Measurements from ENCODE around the gene PLEKHM3. TPM values are rescaled to one million over a fixed set of nuclear protein-coding genes. Genes with fewer than 3 reads are reported as not detected.
A peak's percentile ranks its signal among the peaks of the same experiment; 100 is the strongest.

Gene PLEKHM3
- polyA plus RNA-seq, 4 donors: 0.89 to 12.1 (median 2.1) TPM

GRCh38 chr2:207847098-207847806 is 178.1 kb downstream of the PLEKHM3 start:
- WGBS, 3 donors: 45 to 59% (median 54%) methylated on average over 3 of the region's 3 CpGs
- FAIRE-seq (no peak), DNase-seq (peak; percentile 25 to 46)
- no peaks in the 10 kb centered on the region for H3K9me3 ChIP-seq (ENCODE audit: control insufficient read depth in 2 of 2, insufficient read depth in 1 of 2, low read depth in 1 of 2, low read length in 1 of 2)
- H3K27me3 ChIP-seq (ENCODE audit: control insufficient read depth in 3 of 3, insufficient read depth in 3 of 3, low read length in 3 of 3): no peaks in the 10 kb centered on the region
- peaks cover 2 to 16% (median 7%) of the 10 kb centered on the region in 3 donors for H3K4me1 ChIP-seq (ENCODE audit: control insufficient read depth in 3 of 3, insufficient read depth in 2 of 3, low read depth in 1 of 3, low read length in 2 of 3)
- no peak overlapping the region for H3K4me3 ChIP-seq (ENCODE audit: low read depth in 1 of 3, low read length in 3 of 3)
- H3K36me3 ChIP-seq (ENCODE audit: control insufficient read depth in 3 of 3, insufficient read depth in 2 of 3, low read depth in 1 of 3, low read length in 3 of 3): peaks cover 0 to 3% (median 0%) of the 10 kb centered on the region in 3 donors
- H3K27ac ChIP-seq (ENCODE audit: low read depth in 1 of 3, low read length in 2 of 3): peak overlapping the region in 2 of 3 donors; percentile 55 to 64

- Histone ChIP-seq H3K27me3 (ENCODE audit: control insufficient read depth in 3 of 3, insufficient read depth in 3 of 3, low read length in 3 of 3) (no peaks in the 10 kb centered on the region), H3K27ac (ENCODE audit: low read depth in 1 of 3, low read length in 2 of 3) (no peak overlapping the region), H3K4me1 (ENCODE audit: control insufficient read depth in 3 of 3, insufficient read depth in 2 of 3, low read depth in 1 of 3, low read length in 2 of 3) (peaks cover 2 to 16% (median 7%) of the 10 kb centered on the region in 3 donors), H3K9me3 (ENCODE audit: control insufficient read depth in 2 of 2, insufficient read depth in 1 of 2, low read depth in 1 of 2, low read length in 1 of 2) (no peaks in the 10 kb centered on the region), H3K36me3 (ENCODE audit: control insufficient read depth in 3 of 3, insufficient read depth in 2 of 3, low read depth in 1 of 3, low read length in 3 of 3) (peaks cover 0 to 3% (median 0%) of the 10 kb centered on the region in 3 donors), H3K4me3 (ENCODE audit: low read depth in 1 of 3, low read length in 3 of 3) (no peak overlapping the region)
- no peak for FAIRE-seq
- 41 to 65% (median 57%) methylated on average over 3 of the region's 3 CpGs for WGBS, 3 donors
- DNase-seq: peak; percentile 20 to 32
These were observed 180.0 kb downstream of the PLEKHM3 start for GRCh38 chr2:207845202-207845864.

GRCh38 chr2:207844648-207845047 is 180.7 kb downstream of the PLEKHM3 start:
- peaks cover 0 to 3% (median 0%) of the 10 kb centered on the region in 3 donors for H3K36me3 ChIP-seq (ENCODE audit: control insufficient read depth in 3 of 3, insufficient read depth in 2 of 3, low read depth in 1 of 3, low read length in 3 of 3)
- no peaks in the 10 kb centered on the region for H3K9me3 ChIP-seq (ENCODE audit: control insufficient read depth in 2 of 2, insufficient read depth in 1 of 2, low read depth in 1 of 2, low read length in 1 of 2)
- H3K27ac ChIP-seq (ENCODE audit: low read depth in 1 of 3, low read length in 2 of 3): no peak overlapping the region
- peaks cover 2 to 16% (median 7%) of the 10 kb centered on the region in 3 donors for H3K4me1 ChIP-seq (ENCODE audit: control insufficient read depth in 3 of 3, insufficient read depth in 2 of 3, low read depth in 1 of 3, low read length in 2 of 3)
- no peaks in the 10 kb centered on the region for H3K27me3 ChIP-seq (ENCODE audit: control insufficient read depth in 3 of 3, insufficient read depth in 3 of 3, low read length in 3 of 3)
- WGBS, 3 donors: 52 to 86% (median 73%) methylated on average over 2 of the region's 2 CpGs
- no peak overlapping the region for H3K4me3 ChIP-seq (ENCODE audit: low read depth in 1 of 3, low read length in 3 of 3)
- FAIRE-seq (no peak), DNase-seq (no peak)

DNA sequence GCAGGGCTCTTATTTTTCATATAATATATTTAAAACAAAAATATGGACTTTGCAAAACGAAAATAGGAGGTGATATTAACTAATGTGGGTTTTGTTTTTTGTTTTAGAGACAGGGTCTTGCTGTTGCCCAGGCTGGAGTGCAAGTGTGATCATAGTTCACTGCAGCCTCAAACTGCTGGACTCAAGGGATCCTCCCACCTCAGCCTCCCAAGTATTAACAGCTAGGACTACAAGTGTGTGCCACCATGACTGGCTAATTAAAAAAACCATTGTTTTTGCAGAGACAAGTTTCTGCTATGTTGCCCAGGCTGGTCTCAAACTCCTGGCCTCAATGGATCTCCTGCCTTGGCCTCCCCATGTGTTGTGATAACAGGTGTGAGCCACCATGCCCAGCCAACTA is 185.2 kb downstream of the PLEKHM3 start:
- Histone ChIP-seq H3K4me3 (ENCODE audit: low read depth in 1 of 3, low read length in 3 of 3) (no peak overlapping the region), H3K4me1 (ENCODE audit: control insufficient read depth in 3 of 3, insufficient read depth in 2 of 3, low read depth in 1 of 3, low read length in 2 of 3) (peaks cover 0 to 3% (median 1%) of the 10 kb centered on the region in 3 donors), H3K9me3 (ENCODE audit: control insufficient read depth in 2 of 2, insufficient read depth in 1 of 2, low read depth in 1 of 2, low read length in 1 of 2) (no peaks in the 10 kb centered on the region), H3K36me3 (ENCODE audit: control insufficient read depth in 3 of 3, insufficient read depth in 2 of 3, low read depth in 1 of 3, low read length in 3 of 3) (no peaks in the 10 kb centered on the region), H3K27ac (ENCODE audit: low read depth in 1 of 3, low read length in 2 of 3) (no peak overlapping the region), H3K27me3 (ENCODE audit: control insufficient read depth in 3 of 3, insufficient read depth in 3 of 3, low read length in 3 of 3) (no peaks in the 10 kb centered on the region)
- WGBS, 3 donors: 74 to 86% (median 78%) methylated on average over 1 of the region's 1 CpG
- FAIRE-seq (no peak), DNase-seq (no peak)

- 96 to 98% (median 97%) methylated on average over 3 of the region's 3 CpGs for WGBS, 3 donors
- FAIRE-seq: no peak
- Histone ChIP-seq H3K9me3 (ENCODE audit: control insufficient read depth in 2 of 2, insufficient read depth in 1 of 2, low read depth in 1 of 2, low read length in 1 of 2) (no peaks in the 10 kb centered on the region), H3K4me3 (ENCODE audit: low read depth in 1 of 3, low read length in 3 of 3) (no peak overlapping the region), H3K27me3 (ENCODE audit: control insufficient read depth in 3 of 3, insufficient read depth in 3 of 3, low read length in 3 of 3) (no peaks in the 10 kb centered on the region), H3K27ac (ENCODE audit: low read depth in 1 of 3, low read length in 2 of 3) (no peak overlapping the region), H3K4me1 (ENCODE audit: control insufficient read depth in 3 of 3, insufficient read depth in 2 of 3, low read depth in 1 of 3, low read length in 2 of 3) (peaks cover 0 to 3% (median 1%) of the 10 kb centered on the region in 3 donors), H3K36me3 (ENCODE audit: control insufficient read depth in 3 of 3, insufficient read depth in 2 of 3, low read depth in 1 of 3, low read length in 3 of 3) (no peaks in the 10 kb centered on the region)
- DNase-seq: no peak
These were observed 185.8 kb downstream of the PLEKHM3 start for GRCh38 chr2:207839575-207839974.

DNA sequence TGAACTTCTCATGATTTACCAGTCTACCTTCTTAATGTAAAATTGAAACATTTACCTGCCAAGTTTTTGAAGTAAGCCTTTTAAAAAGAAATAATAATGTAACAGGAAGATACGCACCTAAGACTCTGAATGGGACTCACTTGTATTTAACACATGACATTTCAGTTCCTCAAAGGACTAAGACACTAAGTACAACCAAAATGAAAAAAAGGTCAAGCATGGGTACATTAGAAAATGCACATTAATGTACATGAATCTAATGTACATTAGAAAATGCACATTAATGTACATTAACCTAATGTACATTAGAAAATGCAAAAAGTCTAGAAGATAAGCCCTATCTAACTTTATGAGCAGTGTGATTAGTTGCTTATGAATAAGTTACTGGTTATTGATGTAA is 186.3 kb downstream of the PLEKHM3 start:
- Histone ChIP-seq H3K27ac (ENCODE audit: low read depth in 1 of 3, low read length in 2 of 3) (no peak overlapping the region), H3K27me3 (ENCODE audit: control insufficient read depth in 3 of 3, insufficient read depth in 3 of 3, low read length in 3 of 3) (no peaks in the 10 kb centered on the region), H3K4me1 (ENCODE audit: control insufficient read depth in 3 of 3, insufficient read depth in 2 of 3, low read depth in 1 of 3, low read length in 2 of 3) (peaks cover 0 to 3% (median 1%) of the 10 kb centered on the region in 3 donors), H3K9me3 (ENCODE audit: control insufficient read depth in 2 of 2, insufficient read depth in 1 of 2, low read depth in 1 of 2, low read length in 1 of 2) (no peaks in the 10 kb centered on the region), H3K36me3 (ENCODE audit: control insufficient read depth in 3 of 3, insufficient read depth in 2 of 3, low read depth in 1 of 3, low read length in 3 of 3) (no peaks in the 10 kb centered on the region), H3K4me3 (ENCODE audit: low read depth in 1 of 3, low read length in 3 of 3) (no peak overlapping the region)
- FAIRE-seq: no peak
- 93 to 100% (median 97%) methylated on average over 1 of the region's 1 CpG for WGBS, 3 donors
- DNase-seq: no peak

- Histone ChIP-seq H3K27me3 (ENCODE audit: control insufficient read depth in 3 of 3, insufficient read depth in 3 of 3, low read length in 3 of 3) (no peaks in the 10 kb centered on the region), H3K27ac (ENCODE audit: low read depth in 1 of 3, low read length in 2 of 3) (no peak overlapping the region), H3K4me3 (ENCODE audit: low read depth in 1 of 3, low read length in 3 of 3) (no peak overlapping the region), H3K36me3 (ENCODE audit: control insufficient read depth in 3 of 3, insufficient read depth in 2 of 3, low read depth in 1 of 3, low read length in 3 of 3) (no peaks in the 10 kb centered on the region), H3K9me3 (ENCODE audit: control insufficient read depth in 2 of 2, insufficient read depth in 1 of 2, low read depth in 1 of 2, low read length in 1 of 2) (no peaks in the 10 kb centered on the region), H3K4me1 (ENCODE audit: control insufficient read depth in 3 of 3, insufficient read depth in 2 of 3, low read depth in 1 of 3, low read length in 2 of 3) (peaks cover 0 to 17% (median 1%) of the 10 kb centered on the region in 3 donors)
- FAIRE-seq (no peak), DNase-seq (peak in 1 of 2 donors; percentile 72)
- WGBS, 3 donors: 26 to 48% (median 43%) methylated on average over 7 of the region's 7 CpGs
These were observed 188.7 kb downstream of the PLEKHM3 start for GRCh38 chr2:207836521-207837133.

DNA sequence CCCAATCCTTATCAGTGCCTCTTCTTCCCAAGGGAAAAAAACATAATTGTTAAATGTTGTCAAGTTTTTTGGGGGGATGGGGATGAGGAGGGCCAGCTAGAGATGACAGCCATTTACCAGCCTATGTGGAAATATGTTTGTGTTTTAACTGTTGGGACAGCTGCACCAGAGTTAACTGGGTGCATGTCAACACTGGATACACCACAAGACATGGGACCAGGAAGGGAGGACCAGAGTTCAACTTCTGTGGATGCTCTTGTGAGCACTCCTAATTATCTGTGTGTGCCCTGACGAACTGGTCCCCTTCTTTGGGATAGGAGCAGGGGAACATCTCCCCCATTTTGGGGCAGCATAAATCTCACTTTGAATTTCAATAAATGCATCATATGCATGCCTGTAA is 189.5 kb downstream of the PLEKHM3 start:
- FAIRE-seq (no peak), DNase-seq (no peak)
- Histone ChIP-seq H3K27me3 (ENCODE audit: control insufficient read depth in 3 of 3, insufficient read depth in 3 of 3, low read length in 3 of 3) (no peaks in the 10 kb centered on the region), H3K4me3 (ENCODE audit: low read depth in 1 of 3, low read length in 3 of 3) (no peak overlapping the region), H3K4me1 (ENCODE audit: control insufficient read depth in 3 of 3, insufficient read depth in 2 of 3, low read depth in 1 of 3, low read length in 2 of 3) (peaks cover 0 to 25% (median 3%) of the 10 kb centered on the region in 3 donors), H3K27ac (ENCODE audit: low read depth in 1 of 3, low read length in 2 of 3) (no peak overlapping the region), H3K36me3 (ENCODE audit: control insufficient read depth in 3 of 3, insufficient read depth in 2 of 3, low read depth in 1 of 3, low read length in 3 of 3) (no peaks in the 10 kb centered on the region), H3K9me3 (ENCODE audit: control insufficient read depth in 2 of 2, insufficient read depth in 1 of 2, low read depth in 1 of 2, low read length in 1 of 2) (no peaks in the 10 kb centered on the region)
- 65 to 89% (median 83%) methylated on average over 1 of the region's 1 CpG for WGBS, 3 donors

Data from small intestine (tissue), 7 donors.